Femur (tissue), 1 donor: Measurements from ENCODE around the gene PKD1L1.

Experiments used
- DNase-seq: peaks from one replicate; pipeline ENCODE4 v3.0.0-alpha.2; 2017

Gene PKD1L1

DNA sequence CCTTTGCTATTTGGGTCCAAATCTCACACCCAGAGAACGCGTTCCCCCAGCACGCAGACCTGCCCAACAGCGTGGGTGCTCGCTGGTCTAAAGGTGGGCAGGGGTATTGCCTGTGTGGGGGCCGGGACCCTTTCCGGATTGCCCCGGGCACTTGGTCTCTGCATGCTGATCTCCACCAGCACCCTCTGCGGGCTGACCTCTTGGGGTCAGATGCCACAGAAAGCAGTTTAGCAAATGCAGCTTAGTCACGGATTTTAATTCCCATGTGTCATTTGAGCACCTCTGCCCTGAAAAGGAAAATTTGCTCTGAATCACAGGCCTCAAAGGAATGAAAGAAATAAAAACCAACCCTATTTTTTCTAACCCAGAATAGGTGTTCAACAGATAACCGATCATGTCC is 46.7 kb downstream of the PKD1L1 start:
- no peak for DNase-seq

DNA sequence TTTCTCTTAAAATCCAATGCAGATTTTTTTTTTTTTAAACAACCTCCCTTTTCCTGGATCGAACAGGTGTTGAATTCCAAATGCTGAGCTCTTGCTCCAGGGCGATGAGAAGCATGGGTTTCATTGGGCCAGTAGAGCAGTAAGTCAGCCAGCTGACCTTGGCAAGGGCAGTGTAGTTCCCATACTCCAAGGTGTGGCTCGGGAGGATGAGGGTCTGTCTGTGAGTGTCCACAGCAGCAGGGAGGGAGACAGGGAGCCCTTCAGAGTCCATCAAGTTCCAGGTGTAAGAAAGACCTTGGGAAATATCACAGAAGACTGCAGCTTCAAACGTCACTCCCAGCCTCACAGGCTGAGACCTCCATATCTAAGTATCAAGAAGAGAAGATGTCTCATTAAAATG is 50.4 kb downstream of the PKD1L1 start:
- no peak for DNase-seq

DNA sequence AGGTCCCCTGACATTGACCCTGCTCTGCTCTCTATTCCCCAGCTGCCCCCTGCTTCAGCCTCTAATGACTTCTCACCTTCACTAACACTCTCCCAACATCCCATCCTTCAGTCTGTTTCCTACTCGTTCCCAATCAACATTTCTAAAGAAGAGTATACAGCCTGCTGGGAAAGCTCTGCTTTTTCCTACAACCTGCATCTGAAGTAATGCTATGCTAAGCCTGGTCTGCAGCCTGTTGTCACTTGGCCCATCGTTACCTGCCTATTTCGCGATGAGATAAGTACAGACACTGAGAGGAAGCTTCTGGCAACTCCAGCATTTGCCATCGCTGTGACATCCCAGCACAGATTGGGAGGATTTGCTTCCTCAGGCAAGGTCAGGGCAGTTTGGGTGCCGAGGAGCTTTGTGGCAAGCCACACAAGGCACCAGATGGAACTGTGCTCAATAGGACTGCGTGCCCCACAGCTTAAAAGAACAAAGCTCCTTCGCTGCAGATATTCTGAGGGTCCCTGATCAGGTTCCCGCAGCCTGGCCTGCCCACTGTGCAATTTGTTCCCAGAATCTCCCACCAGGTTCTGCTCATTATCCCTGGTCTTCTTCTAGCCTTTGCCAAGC is 51.4 kb downstream of the PKD1L1 start:
- DNase-seq: no peak

DNA sequence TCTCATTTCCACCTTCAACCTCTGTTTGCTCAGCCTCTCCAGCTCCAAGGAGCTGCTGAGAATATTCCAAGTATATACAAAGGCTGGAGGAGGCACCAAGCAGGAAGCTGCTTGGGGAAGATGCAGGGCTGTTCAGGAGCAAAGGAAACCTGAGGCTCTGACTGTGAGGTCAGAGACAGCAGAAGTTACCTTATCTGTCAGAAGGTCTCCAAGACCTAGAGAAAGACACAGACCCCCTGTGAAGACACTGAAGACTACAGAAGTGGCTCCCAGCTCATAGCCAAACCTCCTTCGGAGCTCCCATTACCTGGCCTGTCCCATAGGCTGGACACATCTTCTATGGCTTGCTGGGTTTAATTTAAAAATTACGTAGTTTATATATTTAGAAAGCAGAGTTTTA is 53.2 kb downstream of the PKD1L1 start:
- no peak for DNase-seq

DNA sequence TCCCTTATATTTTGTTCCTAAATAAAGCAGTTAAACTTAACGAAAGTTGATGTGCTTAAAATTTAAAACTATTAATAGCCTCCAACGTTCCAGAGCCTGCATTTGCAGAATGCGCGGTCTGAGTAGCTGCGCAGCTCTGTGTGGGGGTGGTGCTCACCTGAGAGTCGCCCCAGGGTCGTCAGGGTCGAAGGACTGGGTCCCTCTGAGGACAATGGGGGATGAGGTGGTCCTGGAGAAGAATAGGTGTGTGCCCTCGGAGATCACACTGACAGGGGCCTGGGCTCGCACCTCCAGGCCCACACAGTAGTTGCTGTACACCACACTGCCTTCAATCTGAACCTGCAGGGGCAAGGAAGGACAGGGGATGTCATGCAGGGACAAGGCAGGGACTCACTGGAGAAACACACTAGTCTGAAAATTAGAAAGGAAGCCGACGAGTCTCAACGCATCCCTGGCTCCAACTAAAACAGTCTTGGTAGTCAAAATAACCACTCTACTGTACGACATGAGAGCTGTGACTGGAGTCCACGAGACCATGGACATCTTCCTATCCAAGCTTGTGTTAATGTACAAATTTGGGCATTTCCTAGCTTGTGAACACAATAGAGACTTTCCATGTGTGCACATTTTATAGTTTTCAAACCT is 54.4 kb downstream of the PKD1L1 start:
- no peak for DNase-seq

DNA sequence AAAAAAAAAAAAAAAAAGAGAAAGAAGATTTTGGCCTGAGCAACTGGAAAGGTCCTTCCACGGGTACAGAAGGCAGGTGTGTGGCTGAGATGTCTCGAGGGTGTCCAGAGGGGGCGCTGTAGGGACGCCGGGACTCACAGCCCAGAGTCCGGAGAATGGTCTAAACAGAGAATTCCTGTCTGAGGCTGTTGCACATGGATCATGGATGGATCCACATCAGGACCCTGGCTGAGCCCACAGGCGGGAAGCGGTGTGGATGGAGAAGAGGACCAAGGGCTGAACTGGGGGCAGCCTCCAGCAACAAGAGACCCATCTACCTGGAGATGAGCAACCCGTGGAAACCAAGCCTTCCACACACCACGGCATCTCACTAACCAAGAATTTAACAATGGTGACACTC is 55.0 kb downstream of the PKD1L1 start:
- no peak for DNase-seq

DNA sequence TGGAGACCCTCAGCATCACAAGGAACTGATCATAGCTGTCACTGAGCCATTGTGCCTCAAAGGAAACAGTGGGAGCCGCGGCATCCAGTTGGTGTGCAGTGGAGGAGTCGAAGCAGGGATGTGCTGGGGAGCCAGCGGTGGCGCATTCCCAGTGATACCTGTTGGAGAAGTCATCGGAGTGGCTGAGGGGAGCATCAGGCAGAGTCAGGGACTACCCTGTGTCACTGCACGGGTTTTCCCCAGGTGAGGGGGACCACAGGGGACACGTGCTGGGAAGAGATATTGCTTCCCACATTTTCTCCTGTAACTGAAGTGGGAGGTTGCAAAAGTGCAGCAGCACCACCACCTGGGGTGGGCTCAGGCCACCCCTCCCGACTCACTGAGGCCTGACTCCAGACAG is 57.7 kb downstream of the PKD1L1 start:
- DNase-seq: no peak

DNA sequence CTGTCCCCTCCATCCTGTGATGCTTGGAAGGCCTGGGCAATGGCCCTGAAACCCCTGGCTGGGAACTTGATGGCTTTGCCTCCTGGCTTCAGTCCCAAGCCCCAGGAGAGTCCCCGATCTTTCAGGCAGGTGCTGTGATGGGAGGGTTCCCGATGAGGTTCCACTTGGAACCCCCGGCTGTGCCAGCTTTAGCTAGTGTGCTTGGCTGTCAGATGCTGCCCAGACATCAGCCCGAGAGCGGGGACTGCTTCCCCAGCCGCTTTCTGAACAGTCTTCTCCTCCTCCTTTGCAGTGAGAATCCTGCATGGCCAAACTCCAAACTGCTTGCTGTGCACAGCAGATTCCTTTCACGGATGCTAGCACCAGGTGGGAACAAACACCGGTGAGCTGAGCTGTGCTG is 58.1 kb downstream of the PKD1L1 start:
- no peak for DNase-seq

DNA sequence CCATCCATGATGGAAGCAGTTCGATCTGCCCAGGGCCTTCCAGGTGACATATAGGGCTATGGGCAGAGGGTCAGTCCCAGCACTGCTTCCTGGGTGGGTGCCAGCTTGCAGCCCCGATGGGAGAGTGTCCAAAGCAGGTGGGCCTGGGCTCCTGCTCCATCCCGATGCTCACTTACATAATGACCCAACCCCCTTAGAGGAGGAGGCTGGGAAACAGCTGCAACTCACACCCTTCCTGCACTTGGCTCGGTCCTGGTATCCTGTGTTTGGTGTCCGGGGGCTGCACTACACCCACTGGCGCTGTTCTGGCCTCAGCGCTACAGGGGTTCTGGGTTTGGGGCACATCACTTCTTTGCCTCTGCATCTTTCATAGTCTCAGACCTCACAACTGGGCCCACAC is 58.5 kb downstream of the PKD1L1 start:
- DNase-seq: no peak

DNA sequence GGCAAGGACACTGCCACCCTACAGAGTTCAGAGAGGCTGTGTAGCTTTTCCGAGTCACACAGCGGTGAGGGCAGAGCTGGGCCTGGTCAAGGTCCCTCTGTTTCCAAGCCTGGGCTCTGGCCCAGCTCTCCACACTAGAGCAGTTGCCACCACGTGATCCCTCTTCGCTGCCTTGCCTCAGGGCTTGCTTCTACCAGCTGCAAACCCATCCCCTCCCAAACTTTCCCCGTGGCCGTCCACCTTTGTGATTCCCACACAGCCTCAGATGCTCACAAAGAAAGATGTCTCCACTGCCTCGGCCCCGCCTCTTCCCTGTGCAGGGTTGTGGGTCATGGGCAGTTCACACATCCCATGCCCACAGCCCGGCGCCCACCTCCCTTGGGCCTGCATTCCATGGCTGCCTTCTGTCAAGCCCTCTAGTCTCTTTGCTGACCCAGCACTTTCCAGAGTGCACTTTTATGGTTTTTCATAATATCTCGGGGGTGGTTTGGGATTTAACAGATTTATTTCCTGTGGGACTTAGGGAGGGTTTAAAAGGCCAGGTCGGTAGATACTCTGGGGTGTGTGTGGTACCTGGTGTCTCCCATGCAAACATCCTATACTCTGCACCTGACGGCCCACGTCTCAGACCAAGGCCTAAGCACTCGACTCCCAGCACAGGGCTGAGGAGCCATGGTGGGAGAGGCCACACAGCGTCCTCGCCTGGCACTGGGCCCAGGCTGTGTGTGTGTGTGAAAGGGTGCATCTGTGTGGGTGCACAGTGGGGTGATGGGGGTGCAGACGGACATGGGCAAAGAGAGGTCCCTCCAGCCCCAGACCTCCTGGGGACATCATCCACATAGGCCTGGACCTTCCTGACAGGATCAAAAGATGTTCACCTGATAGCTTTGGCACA is 59.6 kb downstream of the PKD1L1 start:
- DNase-seq: no peak

DNA sequence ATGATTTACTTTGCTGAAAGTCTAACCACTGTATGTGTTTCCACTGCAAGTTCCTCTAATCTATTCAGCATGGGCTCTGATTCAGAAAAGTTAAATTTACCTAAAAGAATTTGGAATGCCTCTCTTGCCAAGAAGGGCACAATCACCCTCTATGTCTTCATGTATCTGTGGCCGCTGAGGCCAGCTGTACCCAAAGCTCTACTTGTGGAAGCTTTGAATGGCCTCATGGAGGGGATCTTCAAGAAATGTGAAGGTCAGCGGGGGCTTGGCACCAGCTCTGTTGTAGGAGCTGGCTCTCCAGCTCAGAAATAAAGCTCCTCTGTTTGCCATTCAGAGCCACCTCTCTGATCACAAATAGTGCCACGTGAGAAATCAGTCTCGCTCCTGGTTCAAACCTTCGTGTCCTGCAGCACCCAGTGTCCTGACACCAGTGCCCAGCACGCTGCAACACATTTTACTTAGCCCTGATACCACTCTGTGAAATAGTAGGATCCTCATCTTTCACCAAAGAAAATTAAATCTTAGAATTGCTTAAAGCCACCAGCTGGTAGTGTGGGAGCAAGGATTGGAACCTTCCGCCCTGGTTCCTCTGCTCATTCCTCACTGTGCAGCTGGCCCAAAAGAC is 61.1 kb downstream of the PKD1L1 start:
- peak; percentile 41 for DNase-seq

DNA sequence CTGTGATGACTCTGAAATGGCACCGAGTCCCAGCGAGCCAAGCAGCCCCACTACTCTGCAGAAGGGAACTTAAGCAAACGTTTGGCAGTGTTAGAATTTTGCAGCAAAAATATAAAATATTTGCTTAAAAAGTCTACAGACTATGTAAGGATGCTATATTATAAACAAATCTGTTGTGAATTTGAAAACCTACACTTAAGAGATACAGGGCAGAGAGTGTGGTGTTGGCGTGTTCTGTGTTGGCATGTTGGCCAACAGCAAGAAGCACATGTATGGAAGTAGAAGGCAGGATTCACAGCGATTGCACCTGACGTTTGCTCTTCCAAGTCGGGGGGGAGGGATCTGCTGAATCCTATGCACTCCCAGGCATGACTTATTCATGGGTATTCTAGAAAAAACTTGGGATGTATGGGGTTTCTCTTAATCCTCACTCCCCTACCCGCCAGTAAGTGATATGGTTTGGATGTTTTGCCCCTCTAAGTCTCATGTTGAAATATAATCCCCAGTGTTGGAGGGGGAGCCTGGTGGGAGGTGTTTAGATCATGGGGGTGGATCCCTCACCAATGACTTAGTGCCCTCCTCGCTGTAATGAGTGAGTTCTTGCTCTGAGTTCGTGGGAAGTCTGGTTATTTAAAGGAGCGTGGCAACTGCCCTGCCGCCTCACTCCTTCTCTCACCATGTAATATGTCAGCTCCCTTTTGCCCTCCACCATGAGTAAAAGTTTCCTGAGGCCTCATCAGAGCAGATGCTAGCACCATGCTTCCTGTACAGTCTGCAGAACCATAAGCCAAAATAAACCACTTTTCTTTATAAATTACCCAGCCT is 62.1 kb downstream of the PKD1L1 start:
- DNase-seq: no peak

DNA sequence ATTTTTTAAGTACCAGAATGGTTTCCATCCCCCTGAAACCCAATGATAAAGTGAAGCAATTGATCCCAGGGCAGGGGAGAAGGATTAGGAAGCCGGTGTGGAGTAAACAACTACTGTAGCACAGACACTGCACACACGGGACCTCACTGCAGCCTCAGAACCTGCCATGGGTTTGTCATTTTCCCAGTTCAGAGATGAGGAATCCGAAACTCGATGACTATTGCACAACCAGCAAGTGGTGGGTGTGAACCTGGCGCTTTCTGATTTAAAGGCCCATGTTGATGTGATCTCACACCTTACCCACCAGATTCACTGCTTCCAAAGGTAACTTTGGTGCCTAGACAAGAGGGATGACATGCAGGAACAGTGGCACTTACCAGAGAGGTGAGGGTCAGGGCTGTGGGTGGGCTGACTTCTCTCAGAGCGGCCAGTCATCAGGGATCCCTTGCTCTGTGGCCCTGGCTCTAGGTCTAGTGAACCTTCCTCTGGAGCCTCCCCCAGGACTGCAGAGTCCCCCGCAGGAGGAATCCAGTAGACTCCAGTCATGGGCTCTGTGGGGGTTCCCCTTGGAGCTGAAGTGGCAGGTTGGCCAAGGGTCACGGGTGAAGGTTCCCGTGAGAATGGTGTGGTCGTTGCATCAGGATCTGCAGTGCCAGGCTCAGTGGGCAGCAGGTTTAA is 62.8 kb downstream of the PKD1L1 start:
- no peak for DNase-seq

DNA sequence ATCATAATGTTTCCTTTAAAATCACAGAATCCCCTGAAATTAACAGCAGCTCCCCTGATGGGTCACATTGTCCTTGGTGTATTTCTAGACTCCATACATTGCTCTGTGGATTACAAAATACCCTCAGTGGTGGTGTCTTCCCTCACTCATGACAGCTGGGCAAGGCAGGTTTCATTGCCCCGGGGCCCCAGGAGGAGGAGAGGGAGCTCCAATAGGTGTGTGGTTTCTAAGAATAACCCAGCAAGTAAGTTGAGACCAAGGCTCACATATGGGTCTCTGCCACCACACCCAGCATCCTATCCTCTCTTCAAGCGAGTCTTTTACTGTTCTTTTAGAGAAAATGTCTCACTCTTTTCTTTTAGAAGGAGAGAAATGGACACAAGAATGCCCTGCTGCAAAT is 63.6 kb downstream of the PKD1L1 start:
- DNase-seq: no peak

DNA sequence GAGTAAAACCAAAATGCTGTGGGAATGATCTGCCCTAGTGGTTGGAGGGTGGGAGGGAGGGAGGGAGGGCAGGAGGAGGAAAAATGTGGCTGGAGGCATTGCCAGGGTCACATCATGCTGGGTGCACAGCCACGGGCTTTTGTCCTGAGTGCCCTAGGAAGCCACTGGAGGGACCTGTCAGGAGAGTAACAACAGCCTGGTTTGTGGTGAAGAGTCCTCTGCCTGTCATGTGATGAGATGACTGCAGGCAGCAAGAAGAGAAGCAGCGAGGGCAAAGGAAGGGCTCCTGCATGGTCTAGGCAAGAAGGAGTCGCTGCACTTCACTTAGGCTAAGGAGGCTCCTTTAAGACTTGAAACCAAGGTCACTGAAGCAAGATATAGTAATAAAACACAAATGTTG is 65.6 kb downstream of the PKD1L1 start:
- DNase-seq: no peak

DNA sequence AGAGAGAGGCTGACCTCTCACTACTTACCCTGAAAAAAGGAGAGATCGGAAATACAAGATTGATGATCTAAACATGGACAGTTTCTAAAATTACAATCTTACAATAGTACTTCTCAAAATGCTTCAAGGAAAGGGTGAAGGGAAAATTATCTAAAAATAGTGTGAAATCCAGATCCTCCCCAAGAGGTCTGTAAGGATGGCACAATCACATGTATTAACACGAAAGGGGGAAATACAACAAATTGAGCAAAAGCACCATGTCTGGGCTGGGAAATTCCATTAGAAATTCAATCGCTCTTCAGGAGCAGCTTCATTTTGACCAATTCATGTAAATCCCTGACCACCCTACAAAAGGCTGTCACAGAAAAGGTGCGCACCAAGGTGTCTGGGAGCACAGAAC is 67.0 kb downstream of the PKD1L1 start:
- DNase-seq: no peak

DNA sequence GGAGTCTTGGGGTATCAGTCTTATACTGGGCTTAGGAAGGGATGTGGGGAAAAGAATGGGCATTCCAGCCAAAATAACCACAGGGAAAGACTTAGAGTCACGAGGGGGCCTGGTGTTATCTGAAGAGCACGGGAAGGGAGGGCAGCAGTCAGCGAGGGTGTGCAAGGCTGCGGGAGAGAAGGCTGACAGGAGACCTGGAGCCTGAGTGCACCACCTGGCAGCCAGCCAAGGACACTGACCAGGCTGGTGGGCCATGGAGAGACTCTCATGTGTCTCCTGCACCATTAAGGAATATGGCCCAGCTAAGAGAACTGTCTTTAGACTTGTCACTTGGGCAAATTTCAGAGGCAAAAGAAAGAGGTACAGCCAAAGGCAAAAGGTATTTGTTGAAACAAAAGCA is 69.6 kb downstream of the PKD1L1 start:
- no peak for DNase-seq

DNA sequence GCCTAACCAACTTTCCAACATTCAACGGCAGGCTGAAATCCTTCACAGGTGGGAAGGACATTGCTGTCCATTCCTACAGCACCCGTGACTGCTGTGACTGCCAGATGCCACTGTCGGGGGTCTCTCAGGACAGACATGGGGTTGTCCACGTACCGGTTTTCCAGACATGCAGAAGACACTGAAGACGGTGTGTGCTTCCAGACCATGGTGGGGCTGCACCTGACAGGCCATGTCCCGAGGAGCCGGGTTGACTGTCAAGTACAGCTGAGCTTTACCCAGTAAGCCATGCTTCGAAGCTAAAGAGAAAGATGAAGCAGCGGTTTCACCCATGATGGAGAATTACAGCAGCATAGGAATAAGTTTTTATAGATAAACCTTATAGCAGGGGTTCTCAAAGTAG is 70.9 kb downstream of the PKD1L1 start:
- DNase-seq: no peak

DNA sequence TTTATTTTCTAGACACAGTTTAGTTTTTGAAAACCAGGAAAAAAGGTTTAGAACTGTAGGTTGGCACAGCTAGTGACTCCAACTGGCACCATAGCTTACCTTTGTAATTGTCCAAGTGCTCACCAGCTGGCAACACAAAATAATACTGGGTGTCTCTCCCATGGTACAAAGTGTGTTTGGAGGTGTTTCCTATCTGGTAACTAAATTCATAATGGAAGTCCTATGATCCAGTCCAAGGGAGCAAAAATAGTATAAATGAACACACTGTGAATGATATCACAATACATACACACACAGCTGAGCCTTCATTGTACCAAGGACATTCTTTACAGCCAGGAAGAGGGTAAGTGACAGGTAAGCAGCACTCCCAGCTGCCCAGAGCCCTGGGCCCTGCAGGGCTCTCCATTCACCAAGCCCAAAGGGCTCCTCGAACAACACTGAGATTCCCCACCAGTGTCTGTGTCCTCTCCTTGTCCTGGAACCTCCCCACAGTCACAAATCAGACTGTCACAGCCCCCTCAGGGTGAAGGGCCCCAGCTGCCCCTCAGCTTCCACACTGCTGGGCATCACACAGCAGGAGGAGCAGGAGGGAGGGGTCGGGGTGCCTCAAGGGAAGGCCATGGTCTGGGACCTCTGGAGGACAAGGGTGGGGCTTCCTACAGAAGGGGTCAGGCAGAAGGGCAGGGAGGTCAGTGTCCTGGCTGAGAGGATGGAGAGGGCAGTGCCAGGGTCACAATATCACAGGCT is 72.1 kb downstream of the PKD1L1 start:
- no peak for DNase-seq

DNA sequence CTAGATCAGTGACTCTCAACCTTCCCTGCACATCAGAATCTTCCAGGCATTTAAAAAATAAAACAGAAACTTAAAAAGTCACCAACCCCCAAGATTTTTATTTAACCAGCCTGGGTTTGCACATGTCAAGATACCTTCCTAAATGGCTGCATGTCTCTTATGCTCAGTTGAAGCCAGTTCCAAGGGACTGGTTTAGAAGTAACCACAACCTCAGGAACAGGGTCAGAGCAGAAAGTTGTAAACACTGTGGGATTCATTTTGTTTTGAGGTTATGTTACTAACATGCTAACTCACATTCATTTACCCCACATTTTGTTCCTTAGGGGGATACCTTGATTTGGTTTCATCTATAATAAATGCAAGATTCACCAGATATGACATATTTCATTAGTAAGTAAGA is 72.9 kb downstream of the PKD1L1 start:
- no peak for DNase-seq

DNA sequence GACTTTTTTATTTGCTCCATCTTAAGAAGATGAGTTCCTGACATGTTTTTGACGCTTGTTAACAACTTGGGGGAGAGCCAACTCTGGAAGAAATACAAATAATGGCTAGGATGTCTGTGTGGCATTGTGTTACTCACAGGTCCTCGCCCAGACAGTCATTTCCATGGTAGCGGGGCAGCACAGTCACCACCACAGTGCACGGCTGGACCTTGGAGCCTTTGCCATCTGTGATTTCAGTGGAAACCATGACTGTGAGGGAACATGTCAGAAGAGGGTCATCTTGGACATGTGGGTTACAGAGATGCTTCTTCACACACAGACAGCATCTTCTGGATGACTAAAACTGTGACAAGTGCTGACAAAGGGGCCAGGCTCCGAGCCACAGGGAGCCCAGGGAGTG is 74.5 kb downstream of the PKD1L1 start:
- DNase-seq: no peak
